ENCODE data around the gene TOPBP1.
"Not testable (repeated sequence)": the region's sequence is repeated elsewhere in the genome, so short reads cannot be mapped to it uniquely, and the experiment has no call there.

The TOPBP1 gene

DNA sequence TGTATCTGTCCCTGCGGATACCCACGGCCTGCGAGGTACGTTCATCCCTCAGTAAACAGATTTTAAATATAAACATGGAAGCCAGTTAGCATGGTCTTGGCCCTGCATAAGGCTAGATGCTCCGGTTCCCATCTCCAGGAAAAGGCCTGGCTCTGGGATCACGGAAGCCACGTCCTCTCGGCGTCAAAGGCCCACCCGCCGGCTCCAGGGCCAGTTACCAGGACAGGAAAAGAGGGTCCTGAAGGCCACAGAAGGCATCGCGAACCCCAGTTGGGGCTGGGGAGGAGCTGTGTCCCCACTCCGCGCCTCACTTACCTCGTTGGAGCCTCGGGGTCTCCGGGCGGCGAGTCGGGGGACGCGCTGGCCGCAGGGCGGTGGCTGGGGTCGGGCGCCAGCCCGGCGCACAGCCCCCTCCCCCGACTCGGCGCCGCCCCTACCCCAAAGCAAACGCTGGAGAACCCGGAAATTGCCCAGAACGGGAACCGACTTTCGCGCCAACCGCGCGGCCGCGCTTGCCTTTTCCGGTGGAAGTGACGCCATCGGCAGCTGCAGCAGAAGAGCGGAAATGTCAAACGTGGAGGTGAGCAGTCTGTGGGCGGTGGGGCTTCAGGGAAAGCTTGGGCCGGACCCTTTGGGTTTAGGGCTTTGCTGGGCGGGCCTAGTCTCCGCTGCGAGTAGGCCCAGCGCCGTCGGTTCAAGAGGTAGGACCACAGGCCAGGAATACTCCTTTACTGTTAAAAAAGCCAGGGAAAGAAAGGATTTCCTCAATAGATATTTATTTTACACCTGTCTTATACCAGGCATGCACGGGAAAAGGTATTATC lies at the start of gene TOPBP1:
Gene TOPBP1, minus strand, starts transcription at position 488 of the 824 bp plus-strand sequence. CDS start 814 bp downstream, outside the sequence.
- peak; percentile 73 for DNase-seq (ENCODE audit: low read depth, low spot score)

DNA sequence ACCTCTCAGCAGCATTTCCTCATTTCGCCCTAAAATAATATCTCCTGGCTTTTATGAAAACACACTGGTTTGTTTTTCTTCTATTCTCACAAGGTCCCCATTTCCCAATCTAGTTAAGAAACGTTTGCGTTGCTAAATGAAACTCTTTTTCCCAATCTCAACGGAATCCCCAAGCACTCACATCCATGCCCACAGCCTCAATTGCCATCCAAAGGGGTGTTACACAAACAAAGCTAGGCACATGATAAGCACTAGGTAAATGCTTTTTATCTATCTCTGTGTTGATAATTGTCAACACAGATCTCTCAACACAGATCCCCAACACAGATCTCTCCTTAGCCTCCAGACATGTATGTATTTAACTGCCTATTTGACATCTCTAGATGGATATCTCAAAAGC lies 49.3 kb upstream of the TOPBP1 start:
- DNase-seq (ENCODE audit: low read depth, low spot score): no peak

DNA sequence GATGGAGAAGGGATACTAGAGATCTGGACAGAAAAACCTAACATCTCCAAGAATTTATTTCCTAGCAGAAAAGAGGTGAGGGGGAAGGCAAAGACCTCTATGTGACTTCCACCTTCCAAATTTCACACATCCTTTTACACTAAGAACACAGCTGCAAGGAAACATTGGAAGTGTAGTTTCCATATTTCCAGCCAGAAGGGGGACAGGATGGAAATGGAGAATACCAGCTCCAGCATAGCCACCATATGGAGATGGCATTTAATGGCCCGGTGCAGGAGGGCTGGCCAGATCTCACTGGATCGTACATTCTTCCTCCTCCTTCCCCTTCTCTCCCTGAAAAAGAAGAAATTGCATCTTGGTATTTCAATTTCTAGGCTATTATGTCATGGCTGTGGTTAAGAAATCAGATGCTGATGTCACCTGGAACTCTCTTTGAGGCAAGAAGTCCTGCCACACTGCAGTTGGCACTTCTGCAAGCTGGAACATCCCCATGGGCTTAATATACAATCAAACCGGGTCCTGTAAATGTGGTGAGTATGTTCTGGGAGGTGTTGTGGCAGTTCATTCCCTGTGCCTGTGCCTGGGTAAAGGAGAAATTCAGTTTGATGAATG lies 47.5 kb upstream of the TOPBP1 start:
- no peak for DNase-seq (ENCODE audit: low read depth, low spot score)

DNA sequence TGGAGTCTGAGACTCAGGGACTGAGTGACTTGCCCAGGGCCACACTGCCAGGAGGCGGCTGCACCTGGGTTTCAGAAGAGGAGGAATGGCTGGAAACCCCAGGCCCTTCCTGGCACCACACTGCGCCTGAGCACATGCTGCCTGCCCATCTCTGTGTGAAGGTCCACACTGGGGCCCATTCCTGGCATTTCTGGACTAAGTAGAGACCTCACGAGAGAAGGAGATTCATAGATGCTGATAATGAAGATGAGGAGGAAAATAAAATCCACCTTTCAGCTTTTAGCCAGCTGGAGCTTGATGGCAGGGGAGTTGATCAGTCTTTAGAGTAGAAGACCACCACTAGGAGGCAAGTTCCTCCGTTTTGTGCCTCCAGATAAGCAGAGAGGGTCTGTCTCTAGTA lies 44.3 kb upstream of the TOPBP1 start:
- DNase-seq (ENCODE audit: low read depth, low spot score): no peak

DNA sequence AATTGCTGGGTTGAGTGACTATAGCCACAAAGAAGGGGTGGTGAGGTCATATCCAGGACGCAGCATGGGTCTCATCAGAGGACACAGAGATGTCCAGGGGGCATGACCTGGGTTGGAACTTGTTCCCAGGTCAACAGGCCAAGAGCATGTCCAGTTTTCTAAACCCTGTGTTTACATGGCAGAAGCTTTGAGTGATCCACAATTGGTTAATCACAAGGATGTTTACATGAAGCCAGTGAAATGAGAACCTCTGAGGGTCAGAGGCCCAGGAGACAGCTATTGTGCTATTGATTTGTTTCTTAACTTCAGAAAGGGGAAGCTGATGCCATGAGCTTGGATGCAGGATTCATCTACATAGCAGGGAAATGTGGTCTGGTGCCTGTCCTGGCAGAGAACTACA lies 42.2 kb upstream of the TOPBP1 start:
- DNase-seq (ENCODE audit: low read depth, low spot score): no peak

DNA sequence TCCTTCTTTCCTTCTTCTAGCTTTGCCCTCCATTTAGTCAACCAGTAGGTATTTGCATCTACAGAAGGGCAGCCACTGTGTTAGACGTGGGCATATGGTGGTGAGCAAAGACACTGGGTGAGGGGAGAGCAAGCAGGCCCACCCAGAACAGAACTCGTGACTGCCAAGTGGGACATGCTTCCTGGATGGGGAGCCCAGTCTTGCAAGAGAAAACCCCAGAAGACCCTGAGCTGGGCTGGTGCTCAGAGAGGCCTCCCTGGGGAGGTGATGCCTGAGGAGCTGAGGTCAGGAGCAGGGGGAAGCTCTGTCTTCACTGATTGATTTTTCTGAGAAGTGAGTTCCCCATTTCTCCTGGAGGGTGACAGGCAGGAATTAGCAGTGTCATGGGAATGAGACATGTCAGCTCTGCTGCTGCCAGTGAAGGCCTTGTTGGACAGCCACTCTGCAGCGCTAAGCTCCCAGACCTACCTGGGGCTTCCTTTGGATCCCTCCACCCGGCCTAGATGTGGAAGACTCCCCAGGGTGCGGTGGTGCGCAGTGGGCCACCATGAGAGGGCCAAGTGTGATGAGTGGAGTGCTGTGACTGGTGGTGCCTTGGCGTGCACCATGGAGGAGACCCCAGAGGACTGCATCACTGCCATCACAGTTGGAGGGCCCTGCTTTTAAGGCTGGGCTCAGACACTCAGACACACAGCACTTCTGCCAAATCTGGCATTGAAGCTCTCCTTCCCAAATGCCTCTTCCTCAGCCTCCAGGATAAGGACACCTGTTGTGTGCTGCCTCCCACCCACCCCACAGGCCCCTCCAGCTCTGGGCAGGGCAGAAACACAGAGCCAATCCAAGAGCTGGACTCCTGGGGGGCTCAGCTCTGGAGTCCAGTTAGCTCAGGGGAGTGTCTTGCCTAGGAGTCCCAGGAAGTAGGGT lies 40.0 kb upstream of the TOPBP1 start:
- DNase-seq (ENCODE audit: low read depth, low spot score): no peak

DNA sequence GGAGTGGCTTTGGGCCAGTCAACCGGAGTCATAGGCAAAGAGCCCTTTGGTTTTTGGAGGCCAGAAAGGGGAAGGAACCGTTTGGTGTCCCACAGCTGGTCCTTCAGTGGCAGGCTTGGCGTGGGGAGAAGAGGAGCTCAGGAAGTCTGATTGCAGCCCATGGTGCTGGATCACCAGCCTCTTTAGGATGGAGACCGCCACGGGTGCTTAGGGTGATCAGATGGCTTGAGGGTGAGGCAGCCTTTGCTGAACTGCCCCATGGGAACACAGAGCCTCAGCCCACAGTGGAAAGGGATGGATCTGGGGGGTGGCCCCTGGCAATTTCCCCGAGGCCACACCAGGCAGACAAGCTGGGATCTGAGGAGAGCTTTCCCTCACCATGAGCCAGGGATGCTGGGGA lies 38.6 kb upstream of the TOPBP1 start:
- no peak for DNase-seq (ENCODE audit: low read depth, low spot score)

DNA sequence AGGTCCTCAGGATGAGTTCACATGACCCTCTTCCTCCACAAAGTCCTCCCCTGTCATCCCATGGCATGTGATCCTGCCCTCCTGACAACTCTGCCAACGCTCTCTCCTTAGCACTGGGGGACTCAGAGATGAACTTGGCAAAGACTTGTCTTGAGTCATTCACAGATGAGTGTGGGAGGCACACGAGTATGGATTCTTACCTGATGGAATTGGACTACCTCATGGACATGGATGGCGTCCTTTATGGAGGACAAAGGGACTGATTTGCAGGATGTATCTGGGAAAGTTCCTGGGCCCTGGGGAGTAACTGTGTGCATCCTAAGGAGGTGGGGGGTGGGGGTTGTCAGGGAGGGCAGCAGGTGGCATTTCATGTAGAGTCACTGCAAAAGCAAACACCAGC lies 38.2 kb upstream of the TOPBP1 start:
- DNase-seq (ENCODE audit: low read depth, low spot score): no peak

DNA sequence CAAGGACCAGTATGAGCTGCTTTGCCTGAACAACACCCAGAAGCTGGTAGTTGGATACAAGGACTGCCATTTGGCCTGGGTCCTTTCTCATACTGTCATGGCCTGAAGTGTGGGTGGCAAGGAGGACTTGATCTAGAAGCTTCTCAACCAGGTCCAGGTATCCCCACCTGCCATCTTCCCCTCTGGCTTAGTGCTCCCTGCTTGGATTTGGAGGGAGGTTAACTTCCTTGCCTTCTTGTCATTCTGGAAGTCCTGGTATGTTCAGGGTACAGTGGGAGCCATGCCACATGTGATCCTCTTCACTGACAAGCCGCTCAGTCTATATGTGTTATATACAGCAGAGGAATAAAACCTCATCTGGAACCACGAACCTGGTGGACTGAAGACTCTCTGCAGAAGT lies 37.7 kb upstream of the TOPBP1 start:
- DNase-seq (ENCODE audit: low read depth, low spot score): no peak

DNA sequence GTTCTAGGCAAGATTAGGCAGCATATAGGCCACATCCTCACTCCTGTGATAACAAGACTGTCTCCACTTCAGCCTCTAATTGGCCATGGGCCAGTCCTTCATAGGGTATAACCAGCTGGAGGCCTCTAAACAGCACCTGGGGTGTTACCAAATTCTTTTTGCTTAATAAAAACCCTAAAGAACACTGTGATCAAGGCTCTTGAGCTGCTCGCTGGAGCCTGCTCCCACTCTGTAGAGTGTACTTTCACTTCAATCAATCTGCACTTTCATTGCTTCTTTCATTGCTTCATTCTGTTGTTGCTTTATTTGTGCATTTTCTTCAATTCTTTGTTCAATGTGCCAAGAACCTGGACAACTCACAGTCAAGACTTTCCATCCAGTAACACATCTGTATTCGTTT lies 36.2 kb upstream of the TOPBP1 start:
- no peak for DNase-seq (ENCODE audit: low read depth, low spot score)

DNA sequence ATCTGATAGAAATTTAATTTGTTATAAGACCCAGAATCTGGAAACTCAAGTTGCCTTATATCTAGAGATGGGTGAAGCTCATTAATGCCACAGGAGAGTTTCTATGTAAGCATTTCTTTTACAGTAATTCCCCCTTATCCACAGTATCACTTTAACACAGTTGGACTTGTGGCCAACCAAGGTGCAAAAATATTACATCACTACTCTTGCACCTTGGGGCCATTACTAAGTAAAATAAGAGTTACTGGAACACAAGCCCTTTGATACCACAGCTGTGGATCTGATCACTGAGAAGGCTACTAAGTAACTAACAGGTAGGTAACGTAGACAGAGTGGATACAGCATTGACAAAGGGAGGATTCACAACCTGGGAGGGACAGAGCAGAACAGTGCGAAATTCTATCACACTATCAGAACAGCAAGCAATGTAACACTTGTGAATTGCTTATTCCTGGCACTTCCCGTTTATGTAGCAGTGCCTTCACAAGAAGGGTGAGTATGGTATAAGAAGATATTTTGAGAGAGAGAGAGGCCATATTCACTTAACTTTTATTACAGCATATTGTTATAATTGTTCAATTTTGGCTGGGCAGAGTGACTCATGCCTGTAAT lies 33.9 kb upstream of the TOPBP1 start:
- no peak for DNase-seq (ENCODE audit: low read depth, low spot score)

DNA sequence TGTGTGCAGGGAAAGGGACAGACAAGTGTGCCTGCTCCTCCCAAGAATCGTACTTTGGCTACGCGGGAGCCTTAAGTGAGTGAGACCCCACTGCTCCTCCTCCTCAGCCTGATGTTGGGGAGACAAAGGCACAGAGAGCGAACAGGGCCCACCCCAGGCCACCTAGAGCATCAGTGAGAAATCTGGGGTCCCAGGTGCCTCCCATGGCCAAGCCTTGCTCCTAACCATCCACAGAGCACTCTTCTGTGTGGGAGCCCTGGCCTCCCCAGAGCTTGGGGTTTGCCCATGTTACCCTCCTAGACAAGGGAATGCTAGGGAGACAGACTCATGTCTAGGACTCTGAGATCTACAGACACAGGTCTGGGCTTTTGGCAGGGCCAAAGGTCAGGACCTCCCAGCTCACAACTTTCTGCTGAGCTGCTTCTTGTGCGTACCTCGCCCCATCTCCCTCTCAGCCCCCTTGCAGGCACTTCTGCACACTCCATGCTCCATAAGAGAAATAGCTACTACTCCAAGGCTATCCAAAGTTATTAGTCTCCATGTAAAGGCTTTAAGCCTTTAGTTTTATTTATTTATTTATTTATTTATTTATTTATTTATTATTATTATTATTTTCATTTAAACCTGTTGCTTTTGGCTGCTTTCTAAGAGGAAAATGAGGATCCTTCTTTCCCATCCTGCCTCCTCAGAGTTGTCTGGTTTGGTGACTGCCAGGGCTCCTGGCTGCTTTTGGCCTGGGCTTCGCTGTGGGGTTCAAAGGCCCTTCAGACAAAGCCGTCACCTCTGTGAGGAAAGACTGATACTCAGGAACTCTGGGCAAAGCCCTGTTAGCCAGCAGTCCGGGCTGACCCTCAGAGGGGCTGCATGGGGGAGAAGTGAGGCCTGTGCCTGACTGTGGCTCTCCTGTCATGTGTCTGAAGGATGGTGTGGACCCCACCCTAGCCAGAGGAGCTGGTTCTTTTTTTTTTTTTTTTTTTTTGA lies 32.8 kb upstream of the TOPBP1 start:
- no peak for DNase-seq (ENCODE audit: low read depth, low spot score)

DNA sequence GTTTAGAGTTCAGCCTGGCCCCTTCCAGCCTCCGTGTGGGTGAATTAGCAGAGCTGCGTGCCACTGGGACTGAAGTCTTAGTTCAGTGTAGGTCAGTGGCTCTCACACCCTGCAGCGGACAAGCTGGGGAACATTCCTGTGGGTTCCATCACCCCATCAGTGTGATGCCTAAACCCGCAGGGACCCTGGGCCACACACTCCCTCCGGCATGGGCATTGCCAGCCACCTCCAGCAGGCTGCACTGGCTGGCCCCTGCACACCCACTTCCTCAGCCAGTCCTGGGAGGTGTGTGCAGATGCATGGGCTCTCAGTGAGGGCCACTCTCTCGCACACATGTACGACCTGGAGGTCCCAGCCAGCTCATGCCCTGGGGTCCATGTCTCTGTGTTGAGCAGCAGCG lies 32.1 kb upstream of the TOPBP1 start:
- no peak for DNase-seq (ENCODE audit: low read depth, low spot score)

DNA sequence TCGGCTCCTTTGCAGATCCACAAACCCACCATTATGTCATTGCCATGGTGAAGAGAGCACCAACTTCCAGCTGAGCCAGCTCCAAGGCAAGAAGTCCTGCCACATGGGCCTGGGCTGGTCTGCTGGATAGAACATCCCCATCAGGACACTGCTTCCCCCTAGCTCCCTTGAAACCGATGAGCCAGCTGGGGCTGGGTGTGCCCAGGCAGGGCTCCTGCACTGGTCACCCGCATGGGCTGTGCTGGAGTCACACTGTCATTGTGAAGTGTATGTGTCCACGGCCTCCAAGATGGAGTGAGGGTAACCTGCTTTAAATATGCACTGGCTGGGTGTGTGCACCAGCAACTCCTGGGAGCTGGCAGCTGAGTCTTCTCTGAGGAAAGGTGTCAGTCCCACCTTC lies 31.0 kb upstream of the TOPBP1 start:
- DNase-seq (ENCODE audit: low read depth, low spot score): no peak

DNA sequence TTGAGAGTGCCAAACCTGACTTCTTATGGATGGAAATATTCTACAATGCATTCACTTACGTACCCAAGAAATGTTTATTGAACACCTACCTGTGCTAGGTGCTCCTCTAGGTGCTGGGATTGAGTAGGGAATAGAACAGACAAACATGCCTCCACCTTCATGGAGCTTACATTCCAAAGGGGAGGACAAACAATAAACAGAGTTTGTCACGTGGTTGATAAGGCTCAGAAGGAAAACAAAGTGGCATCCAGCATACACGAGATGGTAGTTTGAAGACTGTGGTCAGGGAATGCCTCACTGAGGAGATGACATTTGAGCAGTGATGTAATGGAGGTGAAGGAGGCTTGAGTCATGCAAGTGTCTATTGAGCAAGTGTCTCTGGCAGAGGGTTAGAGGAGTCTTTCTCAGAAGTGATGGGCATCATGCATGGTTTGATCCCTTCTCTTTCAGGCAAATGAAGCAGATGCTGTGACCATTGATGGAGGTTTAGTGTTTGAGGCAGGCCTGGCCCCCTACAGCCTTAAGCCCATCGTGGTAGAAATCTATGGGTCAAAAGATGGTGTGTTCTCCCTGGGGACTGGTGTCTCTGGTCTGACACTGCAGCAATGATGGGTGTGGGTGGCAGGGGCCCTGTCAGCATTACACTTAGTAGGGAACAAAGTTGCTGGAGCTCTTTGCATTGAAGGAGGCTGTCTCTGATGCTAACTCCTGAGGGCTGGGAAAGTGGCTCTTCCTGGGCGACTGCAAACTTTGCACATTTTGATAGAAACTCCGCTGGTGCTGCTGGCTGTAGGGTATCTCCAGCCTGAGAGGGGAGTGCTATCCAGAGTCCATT lies 29.7 kb upstream of the TOPBP1 start:
- DNase-seq (ENCODE audit: low read depth, low spot score): no peak

DNA sequence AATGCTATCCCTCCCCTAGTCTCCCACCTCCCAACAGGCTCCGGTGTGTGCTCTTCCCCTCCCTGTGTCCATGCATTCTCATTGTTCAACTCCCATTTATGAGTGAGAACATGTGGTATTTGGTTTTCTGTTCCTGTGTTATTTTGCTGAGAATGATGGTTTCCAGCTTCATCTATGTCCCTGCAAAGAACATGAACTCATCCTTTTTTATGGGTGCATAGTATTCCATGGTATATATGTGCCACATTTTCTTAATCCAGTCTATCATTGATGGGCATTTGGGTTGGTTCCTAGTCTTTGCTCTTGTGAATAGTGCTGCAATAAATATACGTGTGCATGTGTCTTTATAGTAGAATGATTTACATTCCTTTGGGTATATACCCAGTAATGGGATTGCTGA lies 16.3 kb upstream of the TOPBP1 start:
- not testable (repeated sequence) for DNase-seq (ENCODE audit: low read depth, low spot score)

DNA sequence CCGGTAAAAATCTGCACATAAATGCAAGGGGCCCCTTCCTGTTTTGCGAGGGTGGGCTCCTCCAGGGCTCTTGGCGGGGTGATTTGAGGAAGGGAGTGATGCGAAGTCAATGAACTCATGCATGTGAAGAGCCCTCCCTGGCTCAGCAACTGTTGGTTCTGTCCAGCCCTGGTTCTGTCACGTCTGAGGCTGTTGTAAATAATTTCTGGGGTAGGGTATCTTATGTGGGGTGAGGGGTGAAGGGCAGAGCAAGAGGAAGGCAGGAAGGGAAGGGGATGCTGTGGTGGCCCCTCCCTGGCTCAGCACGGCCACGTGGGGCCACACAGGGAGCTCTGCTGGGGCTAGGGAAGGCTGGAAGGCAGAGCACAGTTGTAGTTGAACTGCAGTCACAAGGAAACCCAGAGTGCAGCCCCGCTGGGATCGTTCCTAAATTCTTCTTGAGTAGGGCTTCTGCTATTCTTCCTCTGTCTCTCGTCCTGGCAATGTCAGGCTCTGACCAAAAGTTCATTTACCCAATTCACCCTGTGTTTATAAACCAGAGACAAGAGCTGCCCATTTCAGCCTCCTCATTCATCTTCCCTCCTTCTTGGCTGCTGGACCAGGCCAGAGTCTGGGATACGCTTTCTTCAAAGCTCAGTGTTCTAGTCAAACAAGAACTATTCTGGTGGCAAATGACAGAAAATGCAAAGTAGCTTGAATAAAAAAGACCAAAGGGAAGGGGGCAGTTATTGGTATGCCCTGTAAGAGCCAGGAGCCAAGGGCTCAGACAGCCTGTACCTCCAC lies 14.8 kb upstream of the TOPBP1 start:
- no peak for DNase-seq (ENCODE audit: low read depth, low spot score)

DNA sequence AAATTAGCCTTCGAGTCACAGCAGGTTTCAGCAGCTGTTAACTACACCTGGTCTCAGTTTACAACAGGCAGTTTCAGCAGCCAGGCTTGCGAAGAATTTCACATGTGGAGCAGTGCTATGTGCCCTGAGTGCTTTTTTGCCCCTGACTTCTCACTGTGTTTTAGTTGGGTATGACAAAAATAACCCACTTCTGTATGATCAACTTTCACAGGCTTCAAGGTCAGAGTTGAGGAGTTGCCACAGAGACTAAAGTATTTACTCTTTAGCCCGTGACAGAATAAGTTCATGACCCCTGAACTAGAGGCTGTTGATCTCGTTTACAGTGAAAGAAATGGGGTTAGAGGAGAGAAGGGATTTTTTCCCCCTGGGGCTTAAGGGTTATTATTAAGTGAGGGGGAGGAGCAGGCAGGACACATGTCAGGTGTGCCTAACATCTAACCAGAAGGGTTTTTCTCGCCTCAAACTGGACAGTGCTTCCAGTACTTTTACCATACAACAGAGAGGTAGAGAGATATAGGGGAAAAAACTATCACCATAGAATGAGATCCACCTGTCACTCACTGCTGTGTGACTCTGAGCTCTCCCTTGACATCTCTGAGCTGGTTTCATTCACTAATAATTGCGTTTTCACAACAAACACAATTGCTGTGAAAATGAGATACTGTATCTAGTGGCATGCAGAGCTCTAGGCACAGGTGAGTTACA lies 14.0 kb upstream of the TOPBP1 start:
- no peak for DNase-seq (ENCODE audit: low read depth, low spot score)
